ENCODE data around the gene VMP1.
"Not testable (repeated sequence)": the region's sequence is repeated elsewhere in the genome, so short reads cannot be mapped to it uniquely, and the experiment has no call there.

VMP1 gene

GRCh38 chr17:59757043-59757442, 49.6 kb downstream of the VMP1 start:
- H3K36me3 ChIP-seq (ENCODE audit: control insufficient read depth, low read length), result peaks cover 9% of the 10 kb centered on the region
- no peak overlapping the region for H3K4me3 ChIP-seq (ENCODE audit: low read length)
- no peaks in the 10 kb centered on the region for H3K9me2 ChIP-seq (replicated peaks; ENCODE audit: control insufficient read depth, low read length)
- no peak overlapping the region for H3K27ac ChIP-seq (ENCODE audit: low read depth, low read length)
- peaks cover 5% of the 10 kb centered on the region; the same call in 1 of the 2 replicates for H3K9me3 ChIP-seq (ENCODE audit: control insufficient read depth, insufficient read depth, low read length)
- H3F3A ChIP-seq (ENCODE audit: control insufficient read depth, insufficient read depth), result peaks cover 7% of the 10 kb centered on the region
- no peaks in the 10 kb centered on the region for H4K20me1 ChIP-seq (ENCODE audit: control insufficient read depth, insufficient read depth, low read depth, low read length)
- peaks cover 25% of the 10 kb centered on the region for H3K4me1 ChIP-seq (ENCODE audit: control insufficient read depth, low read length)
- no peak for TF ChIP-seq CTCF (IDR thresholded peaks at IDR 0.05; ENCODE audit: low read depth, low read length, poor library complexity, severe bottlenecking)
- no peak for TF ChIP-seq EZH2phosphoT487 (IDR thresholded peaks at IDR 0.05; ENCODE audit: borderline replicate concordance, low read length)
- H3K27me3 ChIP-seq (ENCODE audit: control insufficient read depth, low read length), result no peaks in the 10 kb centered on the region
- no peaks in the 10 kb centered on the region; the same call in 1 of the 2 replicates for H3K79me2 ChIP-seq (ENCODE audit: control insufficient read depth, low read length)
- no peak overlapping the region for H3K4me2 ChIP-seq (ENCODE audit: low read length)

DNA sequence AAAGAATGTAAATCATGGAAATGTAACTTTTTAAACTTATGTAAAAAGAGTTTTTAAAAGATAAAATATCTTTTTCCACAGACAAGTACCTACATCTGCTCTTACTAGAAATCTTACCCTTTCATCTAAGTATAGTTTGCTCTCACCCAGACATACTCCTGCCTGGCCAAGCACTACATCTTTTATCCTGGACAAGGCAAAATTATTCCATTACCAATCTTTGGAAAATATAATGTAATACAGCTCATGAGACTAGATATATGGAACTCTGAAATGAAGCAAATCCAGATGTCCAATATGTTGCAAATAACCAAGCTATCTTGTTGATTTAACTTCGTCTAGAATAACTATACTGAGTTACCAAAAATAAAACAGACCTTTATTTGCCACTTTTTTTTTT, 50.0 kb downstream of the VMP1 start:
- H3K9me3 ChIP-seq (ENCODE audit: control insufficient read depth, insufficient read depth, low read length), result peaks cover 5% of the 10 kb centered on the region; the same call in 1 of the 2 replicates
- TF ChIP-seq CTCF (IDR thresholded peaks at IDR 0.05; ENCODE audit: low read depth, low read length, poor library complexity, severe bottlenecking) (no peak), EZH2phosphoT487 (IDR thresholded peaks at IDR 0.05; ENCODE audit: borderline replicate concordance, low read length) (no peak)
- H3K9me2 ChIP-seq (replicated peaks; ENCODE audit: control insufficient read depth, low read length), result no peaks in the 10 kb centered on the region
- H3K27ac ChIP-seq (ENCODE audit: low read depth, low read length), result no peak overlapping the region
- H3K27me3 ChIP-seq (ENCODE audit: control insufficient read depth, low read length), result no peaks in the 10 kb centered on the region
- H3F3A ChIP-seq (ENCODE audit: control insufficient read depth, insufficient read depth), result peaks cover 3% of the 10 kb centered on the region
- H3K4me1 ChIP-seq (ENCODE audit: control insufficient read depth, low read length), result peaks cover 22% of the 10 kb centered on the region
- no peaks in the 10 kb centered on the region for H4K20me1 ChIP-seq (ENCODE audit: control insufficient read depth, insufficient read depth, low read depth, low read length)
- H3K36me3 ChIP-seq (ENCODE audit: control insufficient read depth, low read length), result peaks cover 9% of the 10 kb centered on the region
- H3K4me3 ChIP-seq (ENCODE audit: low read length), result no peak overlapping the region
- H3K4me2 ChIP-seq (ENCODE audit: low read length), result no peak overlapping the region
- no peaks in the 10 kb centered on the region; the same call in 1 of the 2 replicates for H3K79me2 ChIP-seq (ENCODE audit: control insufficient read depth, low read length)

- Histone ChIP-seq H4K20me1 (ENCODE audit: control insufficient read depth, insufficient read depth, low read depth, low read length) (no peaks in the 10 kb centered on the region), H3F3A (ENCODE audit: control insufficient read depth, insufficient read depth) (no peaks in the 10 kb centered on the region), H3K4me1 (ENCODE audit: control insufficient read depth, low read length) (peaks cover 22% of the 10 kb centered on the region), H3K36me3 (ENCODE audit: control insufficient read depth, low read length) (peaks cover 9% of the 10 kb centered on the region), H3K4me2 (ENCODE audit: low read length) (no peak overlapping the region), H3K27me3 (ENCODE audit: control insufficient read depth, low read length) (no peaks in the 10 kb centered on the region), H3K27ac (ENCODE audit: low read depth, low read length) (no peak overlapping the region), H3K79me2 (ENCODE audit: control insufficient read depth, low read length) (no peaks in the 10 kb centered on the region; the same call in 1 of the 2 replicates), H3K4me3 (ENCODE audit: low read length) (no peak overlapping the region), H3K9me2 (replicated peaks; ENCODE audit: control insufficient read depth, low read length) (no peaks in the 10 kb centered on the region), H3K9me3 (ENCODE audit: control insufficient read depth, insufficient read depth, low read length) (peaks cover 5% of the 10 kb centered on the region; the same call in 1 of the 2 replicates)
- TF ChIP-seq EZH2phosphoT487 (IDR thresholded peaks at IDR 0.05; ENCODE audit: borderline replicate concordance, low read length), result no peak
- TF ChIP-seq CTCF (IDR thresholded peaks at IDR 0.05; ENCODE audit: low read depth, low read length, poor library complexity, severe bottlenecking), result no peak
These were observed 50.5 kb downstream of the VMP1 start for GRCh38 chr17:59757881-59758385.

- H3K36me3 ChIP-seq (ENCODE audit: control insufficient read depth, low read length); H3K79me2 ChIP-seq (ENCODE audit: control insufficient read depth, low read length); H4K20me1 ChIP-seq (ENCODE audit: control insufficient read depth, insufficient read depth, low read depth, low read length); H3K9me2 ChIP-seq (replicated peaks; ENCODE audit: control insufficient read depth, low read length); H3K9me3 ChIP-seq (ENCODE audit: control insufficient read depth, insufficient read depth, low read length); H3K4me1 ChIP-seq (ENCODE audit: control insufficient read depth, low read length); H3K27me3 ChIP-seq (ENCODE audit: control insufficient read depth, low read length); H3K4me3 ChIP-seq (ENCODE audit: low read length); H3K27ac ChIP-seq (ENCODE audit: low read depth, low read length); H3K4me2 ChIP-seq (ENCODE audit: low read length); H3F3A ChIP-seq (ENCODE audit: control insufficient read depth, insufficient read depth): not testable (repeated sequence)
These were observed 51.7 kb downstream of the VMP1 start for GRCh38 chr17:59758998-59759651.
